IMR-90 (cell line): ENCODE measurements around the gene THRA. TPM values are rescaled to one million over a fixed set of nuclear protein-coding genes. Genes with fewer than 3 reads are reported as not detected.

ENCODE experiments used
- ATAC-seq: fragments of 200-7000 bp; cut with Tn5 transposase; 2 replicates; pipeline ENCODE4 v1.9.1; 2020; ENCODE audit warnings: low read depth, mild to moderate bottlenecking, moderate library complexity
- BruUV-seq: library from RNA; stranded (reverse); fragments of 400-500 nt; replicated peaks from 2 replicates; lab custom pipeline; 2021; lab: Mats Ljungman, UMichigan
- CTCF ChIA-PET: fragments of 300-600 bp; formaldehyde crosslinking; extraction: SDS; loops from one replicate; lab custom pipeline; 2021; ENCODE audit warnings: antibody characterized with exemption; lab: Yijun Ruan, JAX
- POLR2A ChIA-PET: fragments of 300-600 bp; sonication (Branson Sonifier 250); formaldehyde crosslinking; loops from one replicate; lab custom pipeline; 2022; ENCODE audit warnings: antibody characterized with exemption; ENCODE audit not compliant: unreplicated experiment; lab: Charles Lee
- DNase-seq: peaks from one replicate; pipeline ENCODE4 v3.0.0; 2013
- H2AFZ ChIP-seq: replicated peaks from 2 replicates; pipeline ENCODE3; 2013; ENCODE audit warnings: low read length, mild to moderate bottlenecking; ENCODE audit not compliant: poor library complexity
- H2AK5ac ChIP-seq: 2 replicates; pipeline ENCODE4 v1.6.1; 2013; ENCODE audit warnings: low read depth, low read length, inconsistent platforms
- H2AK9ac ChIP-seq: replicated peaks from 2 replicates; pipeline ENCODE3; 2013; ENCODE audit warnings: mild to moderate bottlenecking, low read depth, low read length, moderate library complexity; ENCODE audit not compliant: poor library complexity
- H2BK120ac ChIP-seq: 2 replicates; pipeline ENCODE4 v1.6.1; 2013; ENCODE audit warnings: low read depth, low read length, inconsistent platforms
- H2BK15ac ChIP-seq: 3 replicates; pipeline ENCODE4 v1.6.1; 2013; ENCODE audit warnings: low read depth, low read length, inconsistent platforms
- H2BK20ac ChIP-seq: 2 replicates; pipeline ENCODE4 v1.6.1; 2013; ENCODE audit warnings: low read depth, mild to moderate bottlenecking, inconsistent platforms, low read length, moderate library complexity
- H2BK5ac ChIP-seq: 2 replicates; pipeline ENCODE4 v1.6.1; 2013; ENCODE audit warnings: mild to moderate bottlenecking, low read depth, low read length, inconsistent platforms; ENCODE audit not compliant: poor library complexity, severe bottlenecking
- H3K14ac ChIP-seq: replicated peaks from 2 replicates; pipeline ENCODE4 v1.6.1; 2013; ENCODE audit warnings: low read depth, low read length, inconsistent platforms
- H3K18ac ChIP-seq: 2 replicates; pipeline ENCODE4 v1.6.1; 2013; ENCODE audit warnings: low read depth, low read length, control low read depth
- H3K23ac ChIP-seq: 2 replicates; pipeline ENCODE4 v1.6.1; 2013; ENCODE audit warnings: low read depth, low read length, inconsistent platforms
- H3K27ac ChIP-seq: 2 replicates; pipeline ENCODE4 v1.5.1; 2013; ENCODE audit warnings: mild to moderate bottlenecking, control low read depth, low read length; ENCODE audit not compliant: insufficient read depth
- H3K27me3 ChIP-seq: 2 replicates; pipeline ENCODE4 v1.6.1; 2013; ENCODE audit warnings: low read length; ENCODE audit not compliant: control insufficient read depth, insufficient read depth
- H3K36me3 ChIP-seq: 2 replicates; pipeline ENCODE4 v1.6.1; 2013; ENCODE audit warnings: low read length, mixed read lengths; ENCODE audit not compliant: control insufficient read depth, insufficient read depth
- H3K4ac ChIP-seq: 2 replicates; pipeline ENCODE4 v1.6.1; 2013; ENCODE audit warnings: low read depth, low read length, inconsistent platforms
- H3K4me1 ChIP-seq: 2 replicates; pipeline ENCODE4 v1.6.1; 2013; ENCODE audit warnings: low read length, mixed read lengths; ENCODE audit not compliant: control insufficient read depth, insufficient read depth
- H3K4me2 ChIP-seq: 2 replicates; pipeline ENCODE4 v1.6.1; 2013; ENCODE audit warnings: low read depth, mild to moderate bottlenecking, control low read depth, low read length, moderate library complexity
- H3K4me3 ChIP-seq: 2 replicates; pipeline ENCODE4 v1.5.1; 2013; ENCODE audit warnings: low read depth, mild to moderate bottlenecking, control low read depth, low read length, moderate library complexity; ENCODE audit not compliant: insufficient read depth
- H3K56ac ChIP-seq: 2 replicates; pipeline ENCODE4 v1.6.1; 2013; ENCODE audit warnings: low read length, inconsistent platforms; ENCODE audit not compliant: insufficient read depth; ENCODE audit errors: extremely low read depth
- H3K79me1 ChIP-seq, 2 experiments: 2 replicates each; pipeline ENCODE4 v1.6.1; 2013; ENCODE audit warnings: low read length in 2 of 2, inconsistent platforms in 1 of 2, low read depth in 1 of 2
- H3K9ac ChIP-seq: 2 replicates; pipeline ENCODE4 v1.6.1; 2013; ENCODE audit warnings: low read depth, low read length, control low read depth
- H3K9me1 ChIP-seq: 2 replicates; pipeline ENCODE4 v1.6.1; 2013; ENCODE audit warnings: low read length, inconsistent platforms; ENCODE audit not compliant: insufficient read depth
- H3K9me3 ChIP-seq: 2 replicates; pipeline ENCODE4 v1.6.1; 2013; ENCODE audit warnings: low read length; ENCODE audit not compliant: control insufficient read depth, insufficient read depth
- H4K20me1 ChIP-seq: 2 replicates; pipeline ENCODE4 v1.6.1; 2013; ENCODE audit warnings: low read length, inconsistent platforms; ENCODE audit not compliant: insufficient read depth
- H4K5ac ChIP-seq: 2 replicates; pipeline ENCODE4 v1.6.1; 2013; ENCODE audit warnings: mild to moderate bottlenecking, low read depth, low read length, control low read depth
- H4K8ac ChIP-seq, 2 experiments: 2 replicates each; pipeline ENCODE4 v1.6.1; 2013; ENCODE audit warnings: low read depth in 2 of 2, low read length in 2 of 2, control low read depth in 1 of 2, inconsistent platforms in 1 of 2
- H4K91ac ChIP-seq: 2 replicates; pipeline ENCODE4 v1.6.1; 2013; ENCODE audit warnings: low read depth, low read length, inconsistent platforms; ENCODE audit not compliant: insufficient read depth
- MAFK ChIP-seq: IDR thresholded peaks from 2 replicates; pipeline ENCODE4 v1.6.1; 2012; ENCODE audit warnings: low read depth, low read length, improper control_type of control experiment
- POLR2A ChIP-seq: IDR thresholded peaks from 2 replicates; pipeline ENCODE4 v1.6.1; 2012; ENCODE audit warnings: mild to moderate bottlenecking, low read depth, low read length
- RFX5 ChIP-seq: IDR thresholded peaks from 2 replicates; pipeline ENCODE4 v1.8.0; 2012; ENCODE audit warnings: low read depth, mild to moderate bottlenecking, low read length, moderate library complexity
- SMC3 ChIP-seq: fragments of 150-350 bp; IDR thresholded peaks from 2 replicates; pipeline ENCODE4 v1.6.1; 2016; ENCODE audit warnings: low read depth, mild to moderate bottlenecking, antibody characterized with exemption, low read length, moderate library complexity
- WGBS, 2 experiments: methylation state at CpG; one replicate each; pipeline versions ENCODE4 v1.1.5 to v1.1.7; 2013; ENCODE audit warnings: missing lambda C conversion rate in 2 of 2; ENCODE audit not compliant: insufficient read length in 1 of 2; ENCODE audit errors: extremely low coverage in 2 of 2; 5-methylcytosine and 5-hydroxymethylcytosine counted together
- dilution Hi-C: fragments of 300-500 bp; cut with HindIII; formaldehyde crosslinking; loops from one replicate; pipeline ENCODE4 v1.14.3; 2018; ENCODE audit warnings: low sequenced_read_pairs; ENCODE audit not compliant: unreplicated experiment
- in situ Hi-C: fragments of 300-500 bp; cut with MboI; formaldehyde crosslinking; loops from 3 replicates; pipeline ENCODE4 v1.14.3; 2019; ENCODE audit warnings: low sequenced_read_pairs, inconsistent platforms, mixed read lengths
- intact Hi-C: fragments of 100-400 bp; cut with micrococcal nuclease; formaldehyde crosslinking; loops from 2 replicates; pipeline ENCODE4 v1.10.0; 2022
- polyA plus RNA-seq, 3 experiments: library from polyadenylated mRNA; depleted of rRNA; stranded (reverse); fragments of >200 nt; gene quantifications; 2 replicates each; pipeline ENCODE4 v1.2.3, GENCODE V29; 2012; ENCODE audit warnings: low replicate concordance in 1 of 3
- total RNA-seq: library from RNA; depleted of rRNA; stranded (reverse); fragments of >200 nt; gene quantifications from 2 replicates; pipeline ENCODE4 v1.2.3, GENCODE V29; 2012
- TF ChIP-seq, protein P1 (sequence below): fragments of 150-350 bp; IDR thresholded peaks from 2 replicates; pipeline ENCODE4 v1.6.1; 2016; ENCODE audit warnings: low read depth, mild to moderate bottlenecking, low read length, moderate library complexity, borderline replicate concordance
- TF ChIP-seq, protein P2 (sequence below): conservative IDR thresholded peaks from 2 replicates; pipeline ENCODE4 v1.5.1; 2012; ENCODE audit warnings: mild to moderate bottlenecking, low read depth, low read length, improper control_type of control experiment

Gene THRA
- total and polyA plus RNA-seq, 2 of the 4 experiments (the other 2 are of a cell fraction) = 22.0 to 23.4 TPM

DNA sequence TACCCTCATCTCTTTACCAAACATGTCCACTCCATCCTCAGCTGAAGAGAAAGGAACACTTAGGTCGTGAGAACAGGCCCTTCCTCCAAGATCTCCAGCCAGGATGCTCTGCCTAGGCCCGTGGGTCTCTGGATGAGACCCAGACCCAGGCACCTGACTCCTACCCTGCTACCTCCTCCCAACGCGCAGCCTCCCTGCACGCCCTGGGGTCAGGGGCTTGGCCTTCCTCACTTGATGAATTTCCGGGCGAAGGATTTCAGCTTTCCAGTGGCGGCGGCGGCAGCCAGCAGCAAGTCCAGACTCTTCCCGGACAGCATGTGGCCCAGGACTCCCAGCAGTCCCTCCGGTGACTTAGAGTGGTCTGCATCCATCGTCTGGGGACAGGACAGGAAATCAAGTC, 34.2 kb upstream of the THRA start:
- Histone ChIP-seq H2AFZ (no peak overlapping the region), H3K9ac (no peak overlapping the region), H4K91ac (no peak overlapping the region), H4K8ac (no peak overlapping the region), H3K79me1 (no peaks in the 10 kb centered on the region), H2BK15ac (no peak overlapping the region), H3K4me3 (no peak overlapping the region), H3K4ac (no peak overlapping the region), H3K14ac (no peak overlapping the region), H3K18ac (no peak overlapping the region), H3K9me3 (no peaks in the 10 kb centered on the region), H3K27ac (no peak overlapping the region), H2AK9ac (peak overlapping the region; percentile 65), H3K9me1 (0 out of 2 replicates have a peak, but pooled peaks cover 2% of the 10 kb centered on the region), H2BK5ac (no peak overlapping the region), H3K4me2 (no peak overlapping the region), H3K36me3 (peaks cover 57% of the 10 kb centered on the region), H3K23ac (no peak overlapping the region), H2BK120ac (no peak overlapping the region), H3K4me1 (peaks cover 4% of the 10 kb centered on the region; the same call in 1 of the 2 replicates), H3K27me3 (no peaks in the 10 kb centered on the region), H4K5ac (no peak overlapping the region), H2BK20ac (no peak overlapping the region), H4K20me1 (no peaks in the 10 kb centered on the region), H3K56ac (no peak overlapping the region), H2AK5ac (no peak overlapping the region)
- TF ChIP-seq POLR2A = no peak
- no peak for TF ChIP-seq SMC3
- TF ChIP-seq RFX5 = no peak
- TF ChIP-seq, protein P1, sequence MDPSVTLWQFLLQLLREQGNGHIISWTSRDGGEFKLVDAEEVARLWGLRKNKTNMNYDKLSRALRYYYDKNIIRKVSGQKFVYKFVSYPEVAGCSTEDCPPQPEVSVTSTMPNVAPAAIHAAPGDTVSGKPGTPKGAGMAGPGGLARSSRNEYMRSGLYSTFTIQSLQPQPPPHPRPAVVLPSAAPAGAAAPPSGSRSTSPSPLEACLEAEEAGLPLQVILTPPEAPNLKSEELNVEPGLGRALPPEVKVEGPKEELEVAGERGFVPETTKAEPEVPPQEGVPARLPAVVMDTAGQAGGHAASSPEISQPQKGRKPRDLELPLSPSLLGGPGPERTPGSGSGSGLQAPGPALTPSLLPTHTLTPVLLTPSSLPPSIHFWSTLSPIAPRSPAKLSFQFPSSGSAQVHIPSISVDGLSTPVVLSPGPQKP = no peak
- TF ChIP-seq, protein P2, sequence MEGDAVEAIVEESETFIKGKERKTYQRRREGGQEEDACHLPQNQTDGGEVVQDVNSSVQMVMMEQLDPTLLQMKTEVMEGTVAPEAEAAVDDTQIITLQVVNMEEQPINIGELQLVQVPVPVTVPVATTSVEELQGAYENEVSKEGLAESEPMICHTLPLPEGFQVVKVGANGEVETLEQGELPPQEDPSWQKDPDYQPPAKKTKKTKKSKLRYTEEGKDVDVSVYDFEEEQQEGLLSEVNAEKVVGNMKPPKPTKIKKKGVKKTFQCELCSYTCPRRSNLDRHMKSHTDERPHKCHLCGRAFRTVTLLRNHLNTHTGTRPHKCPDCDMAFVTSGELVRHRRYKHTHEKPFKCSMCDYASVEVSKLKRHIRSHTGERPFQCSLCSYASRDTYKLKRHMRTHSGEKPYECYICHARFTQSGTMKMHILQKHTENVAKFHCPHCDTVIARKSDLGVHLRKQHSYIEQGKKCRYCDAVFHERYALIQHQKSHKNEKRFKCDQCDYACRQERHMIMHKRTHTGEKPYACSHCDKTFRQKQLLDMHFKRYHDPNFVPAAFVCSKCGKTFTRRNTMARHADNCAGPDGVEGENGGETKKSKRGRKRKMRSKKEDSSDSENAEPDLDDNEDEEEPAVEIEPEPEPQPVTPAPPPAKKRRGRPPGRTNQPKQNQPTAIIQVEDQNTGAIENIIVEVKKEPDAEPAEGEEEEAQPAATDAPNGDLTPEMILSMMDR = no peak
- TF ChIP-seq MAFK = no peak
- ATAC-seq (no peak), DNase-seq (no peak)
- no TSS peak for BruUV-seq
- ChIA-PET POLR2A (no interaction called here), CTCF (interaction anchor here (1.4 kb wide), 1 partner anchor 10 kb away, joined by 9 read pairs; no protein-coding TSS in a partner anchor)
- dilution Hi-C loops = no loop called here
- in situ Hi-C loops = loop anchor here (10.0 kb wide), 1 partner anchor 256 kb away; the partner anchor contains the start of gene CDC6
- intact Hi-C loops = no loop called here
- WGBS, 2 experiments = no CpG with 5 or more reads among the region's 13 CpGs
